ENCODE results near the gene PPP2CA.

PPP2CA gene

DNA sequence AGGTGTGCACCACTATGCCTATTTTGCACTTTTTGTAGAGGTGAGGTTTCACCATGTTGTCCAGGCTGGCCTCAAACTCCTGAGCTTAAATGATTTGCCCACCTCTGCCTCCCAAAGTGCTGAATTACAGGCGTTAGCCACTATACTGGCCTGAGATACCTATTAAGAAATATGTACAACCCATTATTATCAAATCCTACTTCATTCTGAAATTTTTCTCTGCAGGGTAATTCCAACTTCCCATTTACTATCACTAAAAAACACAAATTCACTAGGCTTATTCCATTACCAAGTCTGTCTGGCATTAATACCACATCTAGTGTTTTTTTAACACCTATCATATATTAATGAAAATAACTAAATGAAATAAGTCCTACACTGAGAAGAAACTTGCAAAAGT, 18.2 kb downstream of the PPP2CA start:
- DNase-seq (ENCODE audit: low read depth), result no peak
- H3K4me3 ChIP-seq (ENCODE audit: low read length), result no peak overlapping the region
- TF ChIP-seq CTCF (IDR thresholded peaks at IDR 0.05; ENCODE audit: insufficient read depth, low read depth, low read length, missing control alignments), result no peak

GRCh38 chr5:134206627-134207160, 19.2 kb downstream of the PPP2CA start:
- no peak overlapping the region for H3K4me3 ChIP-seq (ENCODE audit: low read length)
- TF ChIP-seq CTCF (IDR thresholded peaks at IDR 0.05; ENCODE audit: insufficient read depth, low read depth, low read length, missing control alignments), result no peak
- DNase-seq (ENCODE audit: low read depth), result no peak

DNA sequence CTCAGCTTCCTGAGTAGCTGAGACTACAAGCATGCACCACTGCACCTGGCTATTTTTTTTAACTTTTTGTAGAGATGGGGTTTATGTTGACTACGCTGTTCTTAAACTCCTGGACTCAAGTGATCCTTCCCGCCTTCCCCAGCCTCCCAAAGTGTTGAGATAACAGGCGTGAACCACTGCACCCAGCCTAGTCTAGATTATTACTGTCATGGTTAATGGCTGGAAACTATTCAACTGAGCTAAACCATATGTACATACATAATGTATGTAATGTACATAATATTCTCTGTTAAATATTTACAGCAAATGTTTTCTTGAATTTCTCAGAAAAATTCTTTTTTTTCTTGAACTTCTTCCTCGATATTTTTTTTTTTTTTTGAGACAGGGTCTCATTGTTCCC, 21.3 kb downstream of the PPP2CA start:
- no peak overlapping the region for H3K4me3 ChIP-seq (ENCODE audit: low read length)
- DNase-seq (ENCODE audit: low read depth), result no peak
- TF ChIP-seq CTCF (IDR thresholded peaks at IDR 0.05; ENCODE audit: insufficient read depth, low read depth, low read length, missing control alignments), result no peak

- H3K4me3 ChIP-seq (ENCODE audit: low read length), result no peak overlapping the region
- no peak for DNase-seq (ENCODE audit: low read depth)
- no peak for TF ChIP-seq CTCF (IDR thresholded peaks at IDR 0.05; ENCODE audit: insufficient read depth, low read depth, low read length, missing control alignments)
These were observed 22.2 kb downstream of the PPP2CA start for GRCh38 chr5:134203630-134204029.

- no peak overlapping the region for H3K4me3 ChIP-seq (ENCODE audit: low read length)
- no peak for DNase-seq (ENCODE audit: low read depth)
- no peak for TF ChIP-seq CTCF (IDR thresholded peaks at IDR 0.05; ENCODE audit: insufficient read depth, low read depth, low read length, missing control alignments)
These were observed 30.2 kb downstream of the PPP2CA start for GRCh38 chr5:134195666-134196065.

DNA sequence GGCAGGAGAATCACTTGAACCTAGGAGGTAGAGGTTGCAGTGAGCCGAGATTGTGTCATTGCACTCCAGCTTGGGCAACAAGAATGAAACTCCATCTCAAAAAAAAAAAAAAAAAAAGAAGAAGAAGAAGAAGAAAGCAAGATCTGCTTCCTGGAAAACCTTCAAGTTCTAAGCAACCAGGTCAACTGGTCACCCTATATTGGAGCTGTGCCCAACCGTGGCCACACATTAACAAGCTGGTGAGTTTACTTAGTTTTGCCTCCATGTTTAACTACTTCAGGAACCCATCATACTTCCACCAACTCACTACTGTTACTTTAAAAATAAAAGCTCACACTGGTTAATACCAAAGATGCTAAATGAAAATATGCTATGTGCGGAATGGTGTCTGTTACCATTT, 36.8 kb downstream of the PPP2CA start:
- TF ChIP-seq CTCF (IDR thresholded peaks at IDR 0.05; ENCODE audit: insufficient read depth, low read depth, low read length, missing control alignments), result no peak
- DNase-seq (ENCODE audit: low read depth), result no peak

GRCh38 chr5:134188092-134188491, 37.8 kb downstream of the PPP2CA start:
- H3K4me3 ChIP-seq (ENCODE audit: low read length), result no peak overlapping the region
- DNase-seq (ENCODE audit: low read depth), result no peak
- no peak for TF ChIP-seq CTCF (IDR thresholded peaks at IDR 0.05; ENCODE audit: insufficient read depth, low read depth, low read length, missing control alignments)

More for the DNA sequence above, 36.8 kb downstream of the PPP2CA start:
- no peak overlapping the region for H3K4me3 ChIP-seq (ENCODE audit: low read length)
